ENCODE results near the gene PDS5A.

Gene PDS5A

DNA sequence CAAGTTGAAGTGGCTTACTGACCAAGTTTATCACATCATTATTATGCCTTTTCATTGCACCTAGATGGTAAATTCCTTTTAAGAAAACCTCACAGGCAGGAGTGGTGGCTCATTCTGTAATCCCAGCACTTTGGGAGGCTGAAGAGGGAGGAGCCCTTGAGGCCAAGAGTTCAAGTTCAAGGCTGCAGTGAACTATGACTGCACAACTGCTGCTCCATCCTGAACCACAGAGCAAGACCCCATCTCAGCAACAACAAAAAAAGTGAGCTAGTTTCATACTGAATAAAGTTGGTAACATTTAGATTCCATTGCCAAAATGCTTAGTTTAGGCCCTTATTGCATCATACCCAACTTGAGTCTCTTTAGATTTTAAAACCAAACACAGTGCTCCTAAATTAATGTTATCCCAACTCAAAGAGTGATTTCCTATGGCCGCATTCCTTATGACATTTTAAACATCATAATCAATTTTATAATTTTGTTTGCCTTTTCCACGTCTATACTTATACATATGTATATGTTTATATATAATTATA is 36.0 kb downstream of the PDS5A start:
- no peak overlapping the region for H3K27ac ChIP-seq (ENCODE audit: low read length)
- H4K20me1 ChIP-seq (ENCODE audit: insufficient read depth, low read length): peaks cover 16% of the 10 kb centered on the region; the same call in 1 of the 2 replicates
- no peaks in the 10 kb centered on the region for H3K9me2 ChIP-seq (replicated peaks; ENCODE audit: insufficient read depth, low read length)
- H3F3A ChIP-seq (ENCODE audit: insufficient read depth, low read length): no peaks in the 10 kb centered on the region
- no peaks in the 10 kb centered on the region for H3K36me3 ChIP-seq (replicated peaks; ENCODE audit: insufficient read depth, low read length)
- H3K4me3 ChIP-seq (ENCODE audit: low read length): no peak overlapping the region
- no peaks in the 10 kb centered on the region for H3K9me3 ChIP-seq (replicated peaks; ENCODE audit: insufficient read depth, low read length)
- TF ChIP-seq EZH2 (optimal IDR thresholded peaks at IDR 0.05; ENCODE audit: low read depth, low read length) (no peak), EZH2phosphoT487 (IDR thresholded peaks at IDR 0.05; ENCODE audit: low read length) (no peak)
- TF ChIP-seq, protein P1, sequence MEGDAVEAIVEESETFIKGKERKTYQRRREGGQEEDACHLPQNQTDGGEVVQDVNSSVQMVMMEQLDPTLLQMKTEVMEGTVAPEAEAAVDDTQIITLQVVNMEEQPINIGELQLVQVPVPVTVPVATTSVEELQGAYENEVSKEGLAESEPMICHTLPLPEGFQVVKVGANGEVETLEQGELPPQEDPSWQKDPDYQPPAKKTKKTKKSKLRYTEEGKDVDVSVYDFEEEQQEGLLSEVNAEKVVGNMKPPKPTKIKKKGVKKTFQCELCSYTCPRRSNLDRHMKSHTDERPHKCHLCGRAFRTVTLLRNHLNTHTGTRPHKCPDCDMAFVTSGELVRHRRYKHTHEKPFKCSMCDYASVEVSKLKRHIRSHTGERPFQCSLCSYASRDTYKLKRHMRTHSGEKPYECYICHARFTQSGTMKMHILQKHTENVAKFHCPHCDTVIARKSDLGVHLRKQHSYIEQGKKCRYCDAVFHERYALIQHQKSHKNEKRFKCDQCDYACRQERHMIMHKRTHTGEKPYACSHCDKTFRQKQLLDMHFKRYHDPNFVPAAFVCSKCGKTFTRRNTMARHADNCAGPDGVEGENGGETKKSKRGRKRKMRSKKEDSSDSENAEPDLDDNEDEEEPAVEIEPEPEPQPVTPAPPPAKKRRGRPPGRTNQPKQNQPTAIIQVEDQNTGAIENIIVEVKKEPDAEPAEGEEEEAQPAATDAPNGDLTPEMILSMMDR (IDR thresholded peaks at IDR 0.05; ENCODE audit: low read length): no peak
- no peak overlapping the region for H3K9ac ChIP-seq (ENCODE audit: low read length)
- H3K27me3 ChIP-seq (replicated peaks; ENCODE audit: insufficient read depth, low read length): no peaks in the 10 kb centered on the region
- no peaks in the 10 kb centered on the region; the same call in 1 of the 2 replicates for H3K4me1 ChIP-seq (ENCODE audit: low read length)
- H3K79me2 ChIP-seq (ENCODE audit: low read length): peaks cover 99% of the 10 kb centered on the region
- no peak for DNase-seq
- H2AFZ ChIP-seq (ENCODE audit: low read length): no peak overlapping the region
- H3K4me2 ChIP-seq (ENCODE audit: low read depth, low read length): no peak overlapping the region

- Histone ChIP-seq H3K9ac (ENCODE audit: low read length) (no peak overlapping the region), H3K4me1 (ENCODE audit: low read length) (peaks cover 12% of the 10 kb centered on the region), H2AFZ (ENCODE audit: low read length) (no peak overlapping the region), H3K9me2 (replicated peaks; ENCODE audit: insufficient read depth, low read length) (no peaks in the 10 kb centered on the region), H3K36me3 (replicated peaks; ENCODE audit: insufficient read depth, low read length) (no peaks in the 10 kb centered on the region), H3K79me2 (ENCODE audit: low read length) (peaks cover 98% of the 10 kb centered on the region), H3K4me3 (ENCODE audit: low read length) (no peak overlapping the region), H3K4me2 (ENCODE audit: low read depth, low read length) (no peak overlapping the region), H3K9me3 (replicated peaks; ENCODE audit: insufficient read depth, low read length) (no peaks in the 10 kb centered on the region), H4K20me1 (ENCODE audit: insufficient read depth, low read length) (peaks cover 20% of the 10 kb centered on the region), H3K27me3 (replicated peaks; ENCODE audit: insufficient read depth, low read length) (no peaks in the 10 kb centered on the region), H3F3A (ENCODE audit: insufficient read depth, low read length) (no peaks in the 10 kb centered on the region), H3K27ac (ENCODE audit: low read length) (no peak overlapping the region)
- no peak for DNase-seq
- TF ChIP-seq EZH2 (optimal IDR thresholded peaks at IDR 0.05; ENCODE audit: low read depth, low read length) (no peak), EZH2phosphoT487 (IDR thresholded peaks at IDR 0.05; ENCODE audit: low read length) (no peak)
- TF ChIP-seq, protein P1 (IDR thresholded peaks at IDR 0.05; ENCODE audit: low read length): no peak
Measured at GRCh38 chr4:39937683-39938268, 39.9 kb downstream of the PDS5A start.

GRCh38 chr4:39936565-39937418 is 40.9 kb downstream of the PDS5A start:
- H3K4me3 ChIP-seq (ENCODE audit: low read length): no peak overlapping the region
- no peaks in the 10 kb centered on the region for H3K9me3 ChIP-seq (replicated peaks; ENCODE audit: insufficient read depth, low read length)
- H3K27ac ChIP-seq (ENCODE audit: low read length): no peak overlapping the region
- peaks cover 12% of the 10 kb centered on the region for H3K4me1 ChIP-seq (ENCODE audit: low read length)
- H3K4me2 ChIP-seq (ENCODE audit: low read depth, low read length): no peak overlapping the region
- H4K20me1 ChIP-seq (ENCODE audit: insufficient read depth, low read length): peaks cover 16% of the 10 kb centered on the region
- H3K36me3 ChIP-seq (replicated peaks; ENCODE audit: insufficient read depth, low read length): no peaks in the 10 kb centered on the region
- TF ChIP-seq, protein P1 (IDR thresholded peaks at IDR 0.05; ENCODE audit: low read length): no peak
- TF ChIP-seq EZH2 (optimal IDR thresholded peaks at IDR 0.05; ENCODE audit: low read depth, low read length) (no peak), EZH2phosphoT487 (IDR thresholded peaks at IDR 0.05; ENCODE audit: low read length) (no peak)
- DNase-seq: no peak
- H3F3A ChIP-seq (ENCODE audit: insufficient read depth, low read length): no peaks in the 10 kb centered on the region
- H3K27me3 ChIP-seq (replicated peaks; ENCODE audit: insufficient read depth, low read length): no peaks in the 10 kb centered on the region
- no peak overlapping the region for H3K9ac ChIP-seq (ENCODE audit: low read length)
- no peaks in the 10 kb centered on the region for H3K9me2 ChIP-seq (replicated peaks; ENCODE audit: insufficient read depth, low read length)
- peaks cover 99% of the 10 kb centered on the region for H3K79me2 ChIP-seq (ENCODE audit: low read length)
- no peak overlapping the region for H2AFZ ChIP-seq (ENCODE audit: low read length)

Data from MM.1S (cell line).